Dermis microvascular lymphatic vessel endothelial cell (primary cell): Measurements from ENCODE around the gene ANKRD18A. TPM values are rescaled to one million over a fixed set of nuclear protein-coding genes. Genes with fewer than 3 reads are reported as not detected.

Source experiments
- DNase-seq, 2 donors: peaks; one replicate each; pipeline versions ENCODE4 v3.0.0 to v3.0.0-alpha.2; 2010; ENCODE audit warnings: low read depth in 2 of 2
- total RNA-seq: library from RNA; depleted of rRNA; stranded (reverse); fragments of >200 nt; gene quantifications from 2 replicates; pipeline ENCODE4 v1.2.1, GENCODE V29; 2014

ANKRD18A gene
- total RNA-seq, result not detected in 2 replicates

GRCh38 chr9:38620483-38621433 lies at the start of gene ANKRD18A:
TSS of gene ANKRD18A (minus strand) at chr9:38620596. CDS start at chr9:38620285, 311 bp downstream.
- DNase-seq, result peak in 1 of 2 donors; percentile 64

GRCh38 chr9:38668791-38669466 lies 48.5 kb upstream of the ANKRD18A start:
- DNase-seq, result no peak

GRCh38 chr9:38662763-38663593 lies 42.6 kb upstream of the ANKRD18A start:
- no peak for DNase-seq

DNA sequence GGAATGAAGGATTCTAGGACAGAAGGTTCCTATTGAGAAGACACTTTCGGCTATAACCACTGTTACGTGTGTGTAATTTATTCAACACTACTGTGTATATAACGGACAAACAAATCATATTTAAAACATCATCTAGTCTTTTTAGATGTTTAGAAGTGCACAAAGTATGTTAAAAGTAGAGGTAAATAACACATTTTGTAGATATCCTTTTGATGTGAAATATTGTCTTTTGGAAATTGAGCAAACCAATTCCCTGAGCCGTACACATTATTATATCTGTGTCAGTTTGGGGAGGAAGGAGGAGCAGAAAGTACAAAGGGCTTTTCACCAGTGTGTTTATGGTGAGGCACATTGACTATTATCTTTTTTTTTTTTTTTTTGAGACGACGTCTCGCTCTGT lies 39.1 kb upstream of the ANKRD18A start:
- DNase-seq, result no peak

DNA sequence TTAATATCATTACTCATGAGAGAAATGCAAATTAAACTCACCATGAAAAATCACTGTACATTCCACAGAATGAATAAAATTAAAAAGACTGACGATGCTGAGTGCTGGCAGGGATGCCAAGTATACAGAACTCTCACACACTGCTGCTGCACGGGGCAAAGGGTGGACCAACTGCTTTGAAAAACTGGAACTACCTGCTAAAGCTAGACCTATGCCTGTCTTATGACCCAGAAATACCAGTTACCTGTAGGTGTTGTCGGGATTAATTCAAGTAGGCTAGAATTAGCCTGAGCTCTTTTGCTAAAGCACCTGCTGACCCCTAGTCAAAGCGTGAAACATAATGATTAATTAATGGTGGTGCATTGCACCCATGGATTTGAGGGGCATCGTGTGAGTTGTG lies 36.5 kb upstream of the ANKRD18A start:
- no peak for DNase-seq

GRCh38 chr9:38652486-38652885 lies 32.1 kb upstream of the ANKRD18A start:
- no peak for DNase-seq

- no peak for DNase-seq
These were observed 31.6 kb upstream of the ANKRD18A start for GRCh38 chr9:38652044-38652443.

- DNase-seq, result no peak
These were observed 31.1 kb upstream of the ANKRD18A start for GRCh38 chr9:38651400-38652042.

GRCh38 chr9:38650564-38650963 lies 30.2 kb upstream of the ANKRD18A start:
- no peak for DNase-seq

DNA sequence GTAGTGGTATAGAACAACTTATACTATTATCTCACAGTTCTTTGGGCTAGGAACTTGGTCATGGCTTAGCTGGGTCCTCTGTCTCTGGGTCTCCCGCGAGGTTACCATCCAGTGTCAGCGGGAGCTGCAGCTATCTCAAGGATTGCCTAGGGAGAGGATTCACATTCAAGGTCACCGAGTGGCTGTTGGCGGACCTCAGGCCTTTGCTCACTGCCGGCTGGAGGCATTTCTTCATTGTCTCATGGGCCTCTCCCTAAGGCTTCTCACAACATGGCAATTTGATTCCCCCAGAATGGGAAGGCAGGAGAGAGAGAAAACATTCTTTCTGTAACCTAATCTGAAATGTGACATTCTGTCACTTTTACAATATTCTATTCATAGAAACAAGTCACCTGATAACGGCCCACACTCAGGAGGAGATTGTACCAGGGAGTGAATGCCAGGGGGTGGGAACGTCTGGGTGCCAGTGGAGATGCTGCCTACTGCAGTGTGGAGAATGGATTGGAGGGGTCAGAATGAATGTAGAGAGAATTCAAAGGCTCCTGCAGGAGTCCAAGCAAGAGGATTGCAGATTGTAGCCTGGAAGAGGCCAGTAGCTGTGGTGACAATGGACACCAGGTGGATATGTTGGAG lies 29.5 kb upstream of the ANKRD18A start:
- no peak for DNase-seq

DNA sequence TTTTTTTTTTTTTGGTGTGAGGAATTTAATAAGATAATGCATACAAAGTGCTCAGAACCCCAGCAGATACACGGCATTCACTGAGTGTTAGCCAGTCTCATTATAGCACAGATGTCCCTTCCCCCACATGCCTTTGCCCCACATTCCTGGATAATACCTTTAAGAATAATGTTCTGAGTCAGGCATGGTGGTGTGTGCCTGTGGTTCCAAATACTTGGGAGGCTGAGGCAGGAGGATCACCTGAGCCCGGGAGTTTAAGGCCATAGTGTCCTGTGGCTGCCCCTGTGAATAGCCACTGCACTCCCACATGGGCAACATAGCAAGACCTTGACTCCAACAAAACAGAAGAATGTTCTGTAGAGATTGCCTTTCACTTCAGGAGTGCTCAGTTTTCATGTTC lies 24.2 kb upstream of the ANKRD18A start:
- DNase-seq, result no peak

- no peak for DNase-seq
These were observed 23.4 kb upstream of the ANKRD18A start for GRCh38 chr9:38643815-38644173.

GRCh38 chr9:38642951-38643814 lies 22.8 kb upstream of the ANKRD18A start:
- DNase-seq, result no peak

DNA sequence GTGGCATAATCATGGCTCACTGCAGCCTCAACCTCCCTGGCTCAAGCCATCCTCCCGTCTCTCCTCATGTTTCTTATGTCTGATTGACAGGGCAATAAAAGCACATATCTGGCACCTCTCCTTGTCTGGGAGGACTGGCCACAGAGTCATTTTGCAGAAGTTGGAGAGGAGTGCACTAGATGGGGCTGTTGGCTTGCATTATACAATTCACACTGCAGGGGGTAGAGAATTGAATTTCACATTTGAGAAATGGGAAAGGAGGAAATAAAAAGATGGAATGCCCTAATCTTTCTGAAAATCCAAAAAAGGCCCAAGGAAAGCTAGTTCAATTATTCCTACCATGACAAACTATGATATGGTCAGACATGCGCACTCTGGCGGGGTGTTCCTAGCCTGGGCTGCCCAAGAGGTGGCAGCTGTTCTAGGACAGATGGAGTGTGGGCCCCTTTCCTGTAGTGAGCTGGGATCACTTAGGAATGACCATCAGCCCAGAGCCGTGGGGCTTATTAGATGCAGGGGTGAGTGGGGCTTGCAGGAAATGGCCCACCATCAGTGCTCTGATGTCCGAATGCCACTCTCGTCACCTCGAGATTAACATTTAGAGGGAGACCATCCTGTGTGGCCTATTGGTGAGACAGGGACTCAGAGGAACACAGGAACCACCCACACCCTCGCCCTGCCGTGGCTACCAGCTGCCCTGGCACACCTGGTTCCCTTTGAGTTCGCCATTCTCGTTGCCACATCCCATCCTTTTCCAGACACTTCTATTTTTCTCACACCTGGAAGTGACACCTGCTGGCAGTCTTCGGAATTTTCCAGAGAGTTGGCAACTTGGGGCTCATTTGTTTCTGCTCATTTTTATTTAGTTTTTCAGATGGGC lies 21.8 kb upstream of the ANKRD18A start:
- peak; percentile 27 to 35 for DNase-seq

GRCh38 chr9:38641142-38641541 lies 20.7 kb upstream of the ANKRD18A start:
- no peak for DNase-seq

DNA sequence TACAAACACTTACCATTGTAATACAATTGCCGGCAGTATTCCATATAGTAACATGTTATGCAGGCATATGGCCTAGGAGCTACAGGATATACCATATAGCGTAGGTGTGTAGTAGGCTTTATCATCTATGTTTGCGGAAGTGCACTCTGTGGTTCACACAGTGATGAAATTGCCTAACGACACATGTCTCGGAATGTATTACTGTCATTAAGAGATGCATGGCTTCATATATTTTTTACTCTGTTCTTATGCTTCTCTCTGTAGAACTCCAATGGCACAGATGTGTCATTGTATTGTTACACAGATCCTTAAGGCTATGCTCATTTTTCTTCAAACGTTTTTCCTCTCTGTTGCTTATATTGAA lies 19.2 kb upstream of the ANKRD18A start:
- no peak for DNase-seq

DNA sequence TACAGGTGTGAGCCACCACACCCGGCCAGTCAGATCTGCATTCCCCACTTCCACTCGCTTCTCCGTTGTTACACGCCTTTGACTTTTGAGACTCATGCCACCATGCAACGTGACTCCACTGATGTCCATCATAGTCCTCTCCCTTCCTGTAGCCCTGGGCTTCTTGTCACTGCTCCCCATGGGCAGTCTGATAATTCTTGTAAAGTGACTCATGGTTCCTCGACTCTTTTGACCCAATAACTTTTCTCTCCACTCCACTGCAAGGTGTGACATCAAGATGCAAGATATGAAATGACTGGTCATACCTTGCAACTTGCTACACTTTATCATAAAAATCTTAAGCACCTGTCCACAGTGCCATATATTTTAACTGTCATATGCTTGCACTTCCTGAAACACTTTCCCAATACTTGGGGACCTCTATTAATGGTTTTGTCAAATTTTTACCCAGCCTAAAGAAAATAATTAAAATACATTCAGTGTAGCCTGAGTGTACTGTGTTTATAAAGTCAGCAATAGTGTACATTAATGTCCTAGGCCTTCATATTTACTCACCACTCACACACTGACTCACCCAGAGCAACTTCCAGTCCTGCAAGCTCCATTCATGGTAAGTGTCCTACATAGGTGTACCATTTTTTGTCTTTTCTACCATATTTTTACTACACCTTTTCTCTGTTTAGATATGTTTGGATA lies 18.6 kb upstream of the ANKRD18A start:
- DNase-seq, result no peak

GRCh38 chr9:38634315-38634714 lies 13.9 kb upstream of the ANKRD18A start:
- DNase-seq, result no peak
